ENCODE data around the gene PLPP7. TPM values are rescaled to one million over a fixed set of nuclear protein-coding genes. Genes with fewer than 3 reads are reported as not detected.
"Not testable (repeated sequence)": the region's sequence is repeated elsewhere in the genome, so short reads cannot be mapped to it uniquely, and the experiment has no call there.

The PLPP7 gene
- total RNA-seq, 2 experiments from 2014 or later = 0.21 TPM; not detected in 1

DNA sequence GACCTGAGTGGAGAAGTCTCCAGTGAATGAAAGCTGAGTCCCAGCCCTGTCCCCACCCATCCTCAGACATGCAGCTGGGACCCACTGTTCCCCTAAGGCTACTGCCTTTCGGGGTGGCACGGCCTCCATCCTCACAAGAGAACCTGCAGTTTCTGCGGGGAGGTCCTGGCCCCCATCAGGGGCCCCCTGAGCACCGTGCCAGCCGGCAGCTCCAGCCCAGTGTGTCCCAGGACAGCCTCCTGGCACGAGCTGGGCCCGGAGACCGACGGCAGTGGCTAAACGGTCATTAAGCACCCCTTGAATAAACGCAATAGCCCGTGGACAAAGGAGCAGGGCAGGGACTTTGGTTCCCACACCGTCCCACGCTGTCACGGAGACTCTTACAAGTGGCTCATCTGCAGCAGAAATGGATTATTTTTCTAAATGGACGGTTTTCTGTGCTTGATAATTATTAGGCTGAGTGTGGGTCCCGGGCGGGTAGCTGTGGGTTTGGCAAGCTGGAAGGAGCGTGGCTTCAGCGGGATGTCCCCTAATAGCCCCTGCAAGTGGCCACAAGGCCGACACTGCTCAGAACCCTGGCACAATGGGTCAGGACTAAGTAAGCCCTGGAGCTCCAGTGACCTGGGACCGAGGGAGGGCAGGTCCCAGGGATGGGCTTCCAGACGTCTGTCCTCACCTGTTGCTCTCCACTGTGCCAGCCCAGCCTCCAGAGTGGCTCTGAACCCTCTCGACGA is 30.7 kb upstream of the PLPP7 start:
- ChIA-PET POLR2A (interaction anchor here (4.8 to 10.8 kb wide), 2 partner anchors 13 to 20 kb away, joined by 25 to 330 read pairs; partner anchors contain the start of gene FAM78A), CTCF (interaction anchor here (3.8 to 11.8 kb wide), 2 partner anchors 13 to 78 kb away, joined by 20 to 163 read pairs; partner anchors contain the start of gene FAM78A)
- H3K27ac Mint-ChIP-seq = peak overlapping the region; percentile 97
- ATAC-seq = no peak
- no peaks in the 10 kb centered on the region for H3K27me3 Mint-ChIP-seq (ENCODE audit: low read depth)
- H3K4me3 Mint-ChIP-seq = no peak overlapping the region
- peaks cover 63% of the 10 kb centered on the region for H3K36me3 Mint-ChIP-seq (ENCODE audit: low read depth)
- H3K9me3 Mint-ChIP-seq (ENCODE audit: insufficient read depth) = no peaks in the 10 kb centered on the region
- H3K4me1 Mint-ChIP-seq (ENCODE audit: low read depth) = peaks cover 85% of the 10 kb centered on the region
- no peak for DNase-seq

DNA sequence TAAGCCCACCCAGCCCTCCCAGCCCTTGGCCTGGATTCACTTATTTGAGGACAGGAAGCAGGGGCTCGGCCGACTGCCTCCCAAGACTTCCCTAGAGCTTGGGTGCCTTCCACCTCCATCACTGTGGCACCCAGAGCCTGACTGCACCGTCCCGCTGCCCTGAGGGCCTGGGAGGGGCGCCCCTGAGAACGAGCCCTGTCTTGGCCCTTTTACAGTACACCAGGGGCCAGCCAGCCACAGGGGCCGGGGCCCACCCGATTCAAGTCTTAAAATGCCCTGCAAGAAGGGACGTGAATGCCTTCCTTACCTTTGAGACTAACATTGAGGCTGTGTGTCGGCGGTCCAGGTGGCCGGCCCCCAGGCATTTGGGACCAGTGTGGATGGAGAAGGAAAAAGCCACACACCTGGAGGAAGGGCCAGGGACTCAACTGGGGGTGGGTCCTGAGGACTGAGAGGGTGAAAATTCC is 30.1 kb upstream of the PLPP7 start:
- Mint-ChIP-seq H3K4me1 (ENCODE audit: low read depth) (peaks cover 85% of the 10 kb centered on the region), H3K27me3 (ENCODE audit: low read depth) (no peaks in the 10 kb centered on the region), H3K9me3 (ENCODE audit: insufficient read depth) (no peaks in the 10 kb centered on the region), H3K4me3 (no peak overlapping the region), H3K27ac (peak overlapping the region; percentile 49), H3K36me3 (ENCODE audit: low read depth) (peaks cover 67% of the 10 kb centered on the region)
- DNase-seq (no peak), ATAC-seq (no peak)
- POLR2A ChIA-PET = interaction anchor here (0.6 to 10.8 kb wide), 2 partner anchors 12 to 73 kb away, joined by 3 to 330 read pairs; partner anchors contain the start of gene FAM78A
- CTCF ChIA-PET = interaction anchor here (3.8 to 11.8 kb wide), 2 partner anchors 12 to 77 kb away, joined by 20 to 163 read pairs; partner anchors contain the start of gene FAM78A

DNA sequence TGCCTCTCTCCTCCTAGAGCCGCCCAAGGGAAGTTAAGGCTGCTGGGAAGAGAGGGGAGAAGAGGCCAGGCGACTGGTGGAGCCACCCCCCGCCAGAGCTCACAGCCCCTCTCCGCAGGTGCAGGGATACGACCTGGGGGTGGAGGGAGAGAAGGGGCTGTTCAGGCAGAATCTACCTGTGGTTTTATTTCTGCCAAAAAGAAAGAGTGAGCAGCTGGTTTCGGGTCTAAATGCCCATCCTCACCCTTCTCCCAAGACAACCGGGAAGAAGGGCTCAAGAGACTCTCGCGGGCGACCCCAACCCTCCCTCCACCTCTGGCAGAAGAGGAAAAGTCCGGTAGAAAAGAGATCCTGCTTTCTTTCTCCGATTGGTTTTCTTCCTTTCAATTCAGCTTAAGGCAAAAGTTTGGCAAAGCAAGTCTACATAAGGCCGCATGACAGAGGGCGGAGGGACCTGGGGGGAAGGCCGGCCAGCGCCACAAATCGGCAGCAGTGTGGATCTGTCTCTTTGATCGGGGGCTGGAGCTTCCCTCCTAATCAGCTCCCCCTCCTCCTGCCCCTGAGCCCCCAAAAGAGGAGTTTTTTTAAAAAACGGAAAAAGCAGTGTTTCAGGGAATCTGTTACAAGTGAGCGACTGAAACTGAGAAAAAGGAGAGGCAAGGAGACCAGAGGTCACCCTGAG is 29.5 kb upstream of the PLPP7 start:
- Mint-ChIP-seq H3K4me1 (ENCODE audit: low read depth) (peaks cover 84% of the 10 kb centered on the region), H3K27ac (peak overlapping the region; percentile 61), H3K4me3 (no peak overlapping the region), H3K36me3 (ENCODE audit: low read depth) (peaks cover 73% of the 10 kb centered on the region), H3K9me3 (ENCODE audit: insufficient read depth) (no peaks in the 10 kb centered on the region), H3K27me3 (ENCODE audit: low read depth) (no peaks in the 10 kb centered on the region)
- CTCF ChIA-PET = interaction anchor here (11.8 kb wide), 1 partner anchor 11 kb away, joined by 163 read pairs; the partner anchor contains the start of gene FAM78A
- POLR2A ChIA-PET = interaction anchor here (0.6 to 10.8 kb wide), 2 partner anchors 11 to 74 kb away, joined by 3 to 330 read pairs; partner anchors contain the start of gene FAM78A
- DNase-seq (no peak), ATAC-seq (no peak)

DNA sequence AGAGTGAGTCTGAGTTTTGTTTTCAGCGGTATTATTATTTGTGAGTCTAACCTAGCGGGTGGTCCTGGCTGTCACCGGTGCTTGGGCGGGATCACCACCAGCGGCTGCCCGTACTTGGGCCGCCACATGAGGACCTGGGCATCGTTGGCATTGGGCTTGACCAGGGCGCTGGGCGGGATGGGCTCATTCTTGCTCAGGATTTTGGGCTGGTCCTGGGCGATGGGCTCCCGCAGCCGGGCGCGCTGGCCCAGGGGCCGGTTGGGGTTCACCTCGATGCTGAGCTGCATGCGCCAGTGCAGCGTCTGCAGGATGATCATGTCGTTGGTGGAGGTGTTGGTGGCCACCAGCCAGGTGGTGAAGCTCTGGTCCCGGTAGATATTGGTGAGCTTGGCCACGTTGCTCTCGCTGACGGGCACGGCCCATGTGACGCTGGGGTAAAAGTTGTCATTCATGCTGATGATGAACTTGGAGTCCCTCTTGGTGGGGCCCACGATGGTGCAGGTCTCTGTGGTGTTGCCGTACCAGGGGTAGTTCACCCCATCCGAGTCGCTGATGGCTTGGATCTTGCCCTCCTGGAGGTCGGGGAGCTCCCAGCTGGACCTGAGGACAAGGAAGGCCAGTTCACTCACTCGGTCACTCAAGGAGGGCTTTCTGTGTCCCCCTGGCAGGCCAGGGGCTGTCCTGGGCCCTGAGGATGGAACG is 28.6 kb upstream of the PLPP7 start:
- ChIA-PET CTCF (interaction anchor here (1.4 kb wide), 1 partner anchor 76 kb away, joined by 3 read pairs; no protein-coding TSS in a partner anchor), POLR2A (interaction anchor here (0.8 to 10.8 kb wide), 2 partner anchors 11 to 19 kb away, joined by 3 to 330 read pairs; partner anchors contain the start of gene FAM78A)
- Mint-ChIP-seq H3K36me3 (ENCODE audit: low read depth) (peaks cover 75% of the 10 kb centered on the region), H3K27me3 (ENCODE audit: low read depth) (no peaks in the 10 kb centered on the region), H3K4me3 (no peak overlapping the region), H3K4me1 (ENCODE audit: low read depth) (peaks cover 85% of the 10 kb centered on the region), H3K27ac (peak overlapping the region; percentile 61), H3K9me3 (ENCODE audit: insufficient read depth) (no peaks in the 10 kb centered on the region)
- DNase-seq (no peak), ATAC-seq (no peak)

DNA sequence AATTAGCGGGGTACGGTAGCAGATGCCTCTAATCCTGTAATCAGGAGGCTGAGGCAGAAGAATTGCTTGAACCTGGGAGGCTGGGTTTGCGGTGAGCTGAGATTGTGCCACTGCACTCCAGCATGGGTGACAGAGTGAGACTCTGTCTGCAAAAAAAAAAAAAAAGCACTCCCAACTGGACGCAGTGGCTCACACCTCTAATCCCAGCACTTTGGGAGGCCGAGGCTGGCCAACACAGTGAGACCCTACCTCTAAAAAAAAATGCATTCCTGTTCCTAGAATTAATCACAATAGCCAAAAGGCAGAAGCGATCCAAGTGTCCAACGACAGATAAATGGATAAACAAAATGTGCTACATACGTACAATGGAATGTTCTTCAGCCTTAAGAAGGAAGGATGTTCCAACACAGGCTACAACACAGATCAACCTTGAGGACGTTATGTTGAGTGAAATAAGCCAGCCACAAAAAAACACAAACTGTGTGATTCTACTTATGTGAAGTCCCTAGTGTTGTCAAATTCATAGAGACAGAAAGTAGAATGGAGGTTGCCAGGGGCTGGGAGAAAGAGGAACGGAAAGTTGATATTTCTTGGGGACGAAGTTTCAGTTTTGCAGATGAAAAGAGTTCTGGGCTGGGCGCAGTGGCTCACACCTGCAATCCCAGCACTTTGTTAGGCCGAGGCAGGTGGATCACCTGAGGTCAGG is 27.0 kb upstream of the PLPP7 start:
- H3K27ac Mint-ChIP-seq = peak overlapping the region; percentile 14
- ATAC-seq (no peak), DNase-seq (no peak)
- peak overlapping the region; percentile 0 for H3K4me3 Mint-ChIP-seq
- no peaks in the 10 kb centered on the region for H3K9me3 Mint-ChIP-seq (ENCODE audit: insufficient read depth)
- peaks cover 84% of the 10 kb centered on the region for H3K36me3 Mint-ChIP-seq (ENCODE audit: low read depth)
- peaks cover 84% of the 10 kb centered on the region for H3K4me1 Mint-ChIP-seq (ENCODE audit: low read depth)
- ChIA-PET POLR2A (interaction anchor here (2.3 kb wide), 1 partner anchor 11 kb away, joined by 18 read pairs; no protein-coding TSS in a partner anchor), CTCF (interaction anchor here (1.4 kb wide), 1 partner anchor 74 kb away, joined by 3 read pairs; no protein-coding TSS in a partner anchor)
- H3K27me3 Mint-ChIP-seq (ENCODE audit: low read depth) = no peaks in the 10 kb centered on the region

DNA sequence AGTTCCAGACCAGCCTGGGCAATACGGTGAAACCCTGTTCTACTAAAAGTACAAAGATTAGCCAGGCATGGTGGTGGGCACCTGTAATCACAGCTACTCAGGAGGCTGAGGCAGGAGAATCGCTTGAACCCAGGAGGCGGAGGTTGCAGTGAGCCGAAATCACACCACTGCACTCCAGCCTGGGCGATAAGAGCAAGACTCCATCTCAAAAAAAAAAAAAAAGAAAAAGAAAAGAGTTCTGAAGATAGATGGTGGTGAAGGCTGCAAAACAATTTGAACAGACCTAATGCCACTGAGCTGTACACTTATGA is 26.5 kb upstream of the PLPP7 start:
- Mint-ChIP-seq H3K36me3 (ENCODE audit: low read depth) (peaks cover 81% of the 10 kb centered on the region), H3K27ac (peak overlapping the region; percentile 14), H3K4me3 (peak overlapping the region; percentile 0), H3K4me1 (ENCODE audit: low read depth) (peaks cover 82% of the 10 kb centered on the region)
- H3K27me3 Mint-ChIP-seq (ENCODE audit: low read depth); ATAC-seq; DNase-seq; H3K9me3 Mint-ChIP-seq (ENCODE audit: insufficient read depth): not testable (repeated sequence)
- CTCF ChIA-PET = interaction anchor here (1.7 kb wide), 1 partner anchor 74 kb away, joined by 4 read pairs; no protein-coding TSS in a partner anchor
- POLR2A ChIA-PET = interaction anchor here (1.4 to 2.3 kb wide), 3 partner anchors 10 to 24 kb away, joined by 5 to 18 read pairs (median 7); no protein-coding TSS in a partner anchor

DNA sequence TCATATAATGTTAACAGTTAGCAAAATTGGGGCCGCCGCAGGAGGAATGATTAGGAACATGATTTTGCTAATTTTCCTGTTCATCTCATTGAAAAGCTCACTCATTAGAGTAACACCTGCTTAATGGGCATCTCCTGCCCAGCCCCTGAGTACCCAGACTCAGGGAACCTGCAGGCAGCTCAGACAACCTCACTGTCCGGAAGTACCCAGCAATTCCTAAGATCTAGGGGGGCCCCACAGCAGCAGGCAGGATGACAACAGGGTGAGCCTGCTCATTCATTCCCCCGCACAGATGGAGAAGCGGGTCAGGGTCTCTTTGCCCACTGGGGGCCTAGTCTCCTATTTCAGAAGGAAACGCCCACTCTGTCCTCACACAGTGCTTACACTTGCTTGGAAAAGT is 25.8 kb upstream of the PLPP7 start:
- POLR2A ChIA-PET = interaction anchor here (1.4 to 2.3 kb wide), 3 partner anchors 10 to 25 kb away, joined by 5 to 18 read pairs (median 7); no protein-coding TSS in a partner anchor
- CTCF ChIA-PET = interaction anchor here (0.6 to 1.7 kb wide), 2 partner anchors 10 to 73 kb away, joined by 3 to 4 read pairs; no protein-coding TSS in a partner anchor
- no peak for DNase-seq
- ATAC-seq = no peak
- Mint-ChIP-seq H3K9me3 (ENCODE audit: insufficient read depth) (no peaks in the 10 kb centered on the region), H3K36me3 (ENCODE audit: low read depth) (peaks cover 79% of the 10 kb centered on the region), H3K27me3 (ENCODE audit: low read depth) (no peaks in the 10 kb centered on the region), H3K27ac (peak overlapping the region; percentile 95), H3K4me3 (peak overlapping the region; percentile 99), H3K4me1 (ENCODE audit: low read depth) (peaks cover 79% of the 10 kb centered on the region)

DNA sequence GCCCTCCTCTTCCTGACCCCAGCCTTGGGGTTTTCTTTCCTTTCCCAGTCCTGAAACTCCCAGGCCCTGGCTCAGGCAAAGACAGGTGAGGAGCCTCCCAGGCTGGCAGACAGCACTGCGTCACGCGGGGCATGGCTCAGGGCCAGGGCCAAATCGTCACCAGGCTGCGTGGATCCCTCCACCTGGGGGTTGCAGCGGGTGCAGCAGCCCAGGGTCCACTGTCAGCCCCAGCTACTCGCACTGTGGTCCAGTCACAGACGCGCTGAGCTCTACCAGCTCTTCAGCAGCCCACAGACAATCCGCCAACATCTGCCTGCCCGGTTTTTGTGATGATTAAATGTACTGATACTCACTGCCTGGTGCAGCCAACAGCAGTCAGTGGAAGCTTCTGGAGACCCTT is 25.3 kb upstream of the PLPP7 start:
- DNase-seq (no peak), ATAC-seq (peak; percentile 7)
- H3K4me3 Mint-ChIP-seq = peak overlapping the region; percentile 99
- H3K4me1 Mint-ChIP-seq (ENCODE audit: low read depth) = peaks cover 77% of the 10 kb centered on the region
- no peaks in the 10 kb centered on the region for H3K27me3 Mint-ChIP-seq (ENCODE audit: low read depth)
- ChIA-PET POLR2A (interaction anchor here (0.6 to 2.3 kb wide), 5 partner anchors 8 to 63 kb away, joined by 3 to 18 read pairs (median 7); no protein-coding TSS in a partner anchor), CTCF (interaction anchor here (0.6 to 1.7 kb wide), 2 partner anchors 10 to 72 kb away, joined by 3 to 4 read pairs; no protein-coding TSS in a partner anchor)
- H3K27ac Mint-ChIP-seq = peak overlapping the region; percentile 95
- peaks cover 80% of the 10 kb centered on the region for H3K36me3 Mint-ChIP-seq (ENCODE audit: low read depth)
- no peaks in the 10 kb centered on the region for H3K9me3 Mint-ChIP-seq (ENCODE audit: insufficient read depth)

DNA sequence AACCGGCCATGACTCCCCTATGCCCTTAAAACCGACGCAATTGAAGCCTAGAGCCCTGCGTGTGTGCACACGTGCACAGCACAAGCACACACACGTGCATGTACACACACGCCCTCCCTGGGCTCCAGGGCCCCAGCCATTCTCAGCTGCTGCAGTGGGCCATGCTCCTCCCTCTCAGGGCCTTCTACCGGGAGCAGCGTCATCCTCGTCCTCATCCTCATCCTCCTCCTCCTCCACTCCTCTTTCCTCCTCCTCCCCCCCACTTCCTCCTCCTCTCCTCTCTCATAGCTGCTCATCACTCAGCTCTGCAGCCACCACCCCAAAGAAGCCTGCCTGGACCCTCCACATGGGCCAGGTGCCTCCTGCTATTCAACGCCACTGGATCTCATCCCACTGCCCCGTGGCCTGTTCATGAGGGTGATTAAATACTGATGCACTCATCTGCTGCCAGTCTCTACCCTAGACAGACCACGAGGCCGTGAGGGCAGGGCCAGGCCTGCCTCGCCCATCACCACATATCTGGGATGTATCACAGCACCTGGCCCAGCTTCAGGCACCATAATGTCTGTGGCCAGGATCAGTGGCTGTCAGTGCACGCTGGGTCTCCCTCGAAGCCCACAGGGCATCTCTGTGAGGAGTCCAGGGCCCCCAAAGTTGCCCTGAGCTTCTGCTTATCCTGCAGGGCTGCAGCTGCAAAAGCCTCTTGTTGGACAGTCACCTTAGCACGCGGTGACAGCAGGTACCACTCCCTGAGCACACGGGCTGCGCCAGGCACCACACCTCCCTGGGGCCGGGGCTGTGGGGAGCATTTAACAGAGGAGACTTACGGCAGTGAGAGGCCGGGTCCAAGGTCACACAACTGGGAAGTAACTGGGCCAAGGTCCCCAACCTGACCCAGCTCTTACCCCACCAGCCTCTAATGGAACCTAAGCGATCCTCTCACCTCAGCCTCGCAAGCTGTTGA is 23.0 kb upstream of the PLPP7 start:
- Mint-ChIP-seq H3K4me1 (ENCODE audit: low read depth) (peaks cover 80% of the 10 kb centered on the region), H3K4me3 (peak overlapping the region; percentile 99), H3K27ac (peak overlapping the region; percentile 95), H3K27me3 (ENCODE audit: low read depth) (no peaks in the 10 kb centered on the region), H3K9me3 (ENCODE audit: insufficient read depth) (no peaks in the 10 kb centered on the region), H3K36me3 (ENCODE audit: low read depth) (peaks cover 77% of the 10 kb centered on the region)
- DNase-seq = peak; percentile 72
- CTCF ChIA-PET = interaction anchor here (0.6 to 11.6 kb wide), 5 partner anchors 8 to 70 kb away, joined by 3 to 163 read pairs (median 6); partner anchors contain the start of gene FAM78A
- POLR2A ChIA-PET = interaction anchor here (0.5 to 11.6 kb wide), 5 partner anchors 8 to 141 kb away, joined by 4 to 330 read pairs (median 4); partner anchors contain the start of genes FAM78A and NUP214
- ATAC-seq = peak; percentile 8
